Upper lobe of left lung (tissue), 4 donors: ENCODE data around the gene ABHD14A.

Experiments
- EP300 ChIP-seq, 4 donors: sonication (generic); formaldehyde crosslinking; IDR thresholded peaks; one replicate each; pipeline ENCODE4 v1.5.1; 2017; ENCODE audit warnings: antibody characterized with exemption in 4 of 4, control low read depth in 2 of 4
- POLR2A ChIP-seq, 4 donors: fragments of 450-650 bp; IDR thresholded peaks; one replicate each; pipeline ENCODE4 v1.5.1; 2016 to 2017; ENCODE audit warnings: antibody characterized with exemption in 4 of 4, mild to moderate bottlenecking in 2 of 4
- POLR2AphosphoS5 ChIP-seq, 2 donors: sonication (generic); formaldehyde crosslinking; IDR thresholded peaks; one replicate each; pipeline ENCODE4 v1.5.1; 2017; ENCODE audit warnings: antibody characterized with exemption in 2 of 2
- TF ChIP-seq, protein P1 (sequence below), 6 experiments: fragments of 450-650 bp in 4 of 6; fragments of 200-600 bp in 2 of 6; sonication (generic) in 2 of 6; IDR thresholded peaks; one replicate each; pipeline ENCODE4 v1.5.1; 2016 to 2019; ENCODE audit warnings: antibody characterized with exemption in 6 of 6

DNA sequence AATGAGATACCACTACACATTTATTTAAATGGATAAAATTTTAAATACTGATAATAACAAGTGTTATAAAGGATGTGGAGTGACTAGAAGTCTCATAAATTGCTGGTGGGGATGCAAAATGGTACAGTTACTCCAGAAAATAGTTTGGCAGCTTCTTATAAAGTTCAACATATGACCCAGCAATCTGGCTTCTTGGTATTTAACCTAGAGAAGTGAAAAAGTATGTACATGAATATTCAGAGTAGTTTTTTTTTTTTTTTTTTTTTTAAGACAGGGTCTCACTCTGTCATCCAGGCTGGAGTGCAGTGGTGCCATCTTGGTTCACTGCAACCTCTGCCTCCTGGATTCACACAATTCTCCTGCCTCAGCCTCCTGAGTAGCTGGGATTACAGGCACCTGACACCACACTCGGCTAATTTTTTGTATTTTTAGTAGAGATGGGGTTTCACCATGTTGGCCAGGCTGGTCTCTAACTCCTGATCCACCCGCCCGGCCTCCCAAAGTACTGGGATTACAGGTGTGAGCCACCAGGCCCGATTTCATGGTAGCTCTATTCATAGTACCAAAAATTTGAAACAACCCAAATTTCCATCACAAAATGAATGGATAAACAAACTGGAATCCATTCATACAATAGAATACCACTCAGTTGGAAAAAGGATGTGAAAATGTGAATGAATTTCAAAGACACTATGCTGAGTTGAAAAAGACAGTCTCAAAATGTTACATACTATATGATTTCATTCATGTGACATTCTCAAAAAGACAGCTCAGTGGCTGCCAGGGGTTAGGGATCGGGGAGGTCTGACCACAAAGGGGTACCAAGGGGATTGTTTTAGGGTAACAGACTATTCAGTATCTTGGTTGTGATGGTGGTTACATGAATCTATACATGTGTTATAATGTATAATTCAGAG, 47.5 kb upstream of the ABHD14A start:
- TF ChIP-seq, protein P1, sequence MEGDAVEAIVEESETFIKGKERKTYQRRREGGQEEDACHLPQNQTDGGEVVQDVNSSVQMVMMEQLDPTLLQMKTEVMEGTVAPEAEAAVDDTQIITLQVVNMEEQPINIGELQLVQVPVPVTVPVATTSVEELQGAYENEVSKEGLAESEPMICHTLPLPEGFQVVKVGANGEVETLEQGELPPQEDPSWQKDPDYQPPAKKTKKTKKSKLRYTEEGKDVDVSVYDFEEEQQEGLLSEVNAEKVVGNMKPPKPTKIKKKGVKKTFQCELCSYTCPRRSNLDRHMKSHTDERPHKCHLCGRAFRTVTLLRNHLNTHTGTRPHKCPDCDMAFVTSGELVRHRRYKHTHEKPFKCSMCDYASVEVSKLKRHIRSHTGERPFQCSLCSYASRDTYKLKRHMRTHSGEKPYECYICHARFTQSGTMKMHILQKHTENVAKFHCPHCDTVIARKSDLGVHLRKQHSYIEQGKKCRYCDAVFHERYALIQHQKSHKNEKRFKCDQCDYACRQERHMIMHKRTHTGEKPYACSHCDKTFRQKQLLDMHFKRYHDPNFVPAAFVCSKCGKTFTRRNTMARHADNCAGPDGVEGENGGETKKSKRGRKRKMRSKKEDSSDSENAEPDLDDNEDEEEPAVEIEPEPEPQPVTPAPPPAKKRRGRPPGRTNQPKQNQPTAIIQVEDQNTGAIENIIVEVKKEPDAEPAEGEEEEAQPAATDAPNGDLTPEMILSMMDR (IDR thresholded peaks at IDR 0.05): no peak
- TF ChIP-seq POLR2A (IDR thresholded peaks at IDR 0.05) (no peak), POLR2AphosphoS5 (IDR thresholded peaks at IDR 0.05) (no peak), EP300 (IDR thresholded peaks at IDR 0.05) (no peak)
